ENCODE measurements around the gene TUBB1. TPM values are rescaled to one million over a fixed set of nuclear protein-coding genes. Genes with fewer than 3 reads are reported as not detected.

Gene TUBB1
- total RNA-seq, 1 experiment from 2014 or later, result not detected

- Histone ChIP-seq H3K4me3 (ENCODE audit: insufficient read depth, low read depth, low read length) (no peak overlapping the region), H3K36me3 (replicated peaks; ENCODE audit: control insufficient read depth, insufficient read depth, low read length) (no peaks in the 10 kb centered on the region), H3K27me3 (ENCODE audit: control insufficient read depth, insufficient read depth, low read length) (peaks cover 3% of the 10 kb centered on the region; the same call in 1 of the 2 replicates)
- no peak for DNase-seq
Measured at GRCh38 chr20:59074456-59074855, 55.2 kb downstream of the TUBB1 start.

DNA sequence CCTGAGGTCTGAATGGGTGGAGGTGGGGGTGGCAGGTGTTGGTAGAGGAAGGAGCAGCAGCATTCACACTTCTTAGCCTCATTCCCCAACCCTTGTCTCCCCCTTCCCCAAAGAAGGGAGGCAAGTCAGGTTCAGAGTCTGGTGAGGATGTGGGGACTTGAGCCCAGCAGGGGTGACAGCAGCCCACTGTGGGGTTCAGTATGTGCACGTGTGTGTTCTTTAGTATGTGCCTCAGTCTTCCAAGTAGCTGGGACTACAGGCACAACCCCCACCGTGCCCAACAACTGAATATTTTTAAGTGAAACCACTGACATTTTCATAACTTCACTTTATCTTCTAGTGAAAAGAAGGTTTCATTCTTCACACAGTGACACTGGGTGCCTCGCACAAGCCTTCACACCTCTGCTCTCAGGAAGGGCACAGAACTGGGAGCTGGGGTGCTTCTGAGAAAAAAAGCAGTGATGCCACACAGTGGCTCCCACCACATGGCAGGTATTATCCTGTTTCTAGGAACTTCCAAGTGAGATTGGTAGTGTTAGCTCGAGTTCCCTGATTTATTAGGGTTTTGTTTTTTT lies 56.8 kb downstream of the TUBB1 start:
- Histone ChIP-seq H3K4me3 (ENCODE audit: insufficient read depth, low read depth, low read length) (no peak overlapping the region), H3K36me3 (replicated peaks; ENCODE audit: control insufficient read depth, insufficient read depth, low read length) (no peaks in the 10 kb centered on the region), H3K27me3 (ENCODE audit: control insufficient read depth, insufficient read depth, low read length) (peaks cover 3% of the 10 kb centered on the region; the same call in 1 of the 2 replicates)
- no peak for DNase-seq

Other genes starting within 250 kb of the TUBB1 start
- gene GNAS-AS1, start 168.5 kb upstream of the TUBB1 start, total RNA-seq (2014; rRNA removed; shearing (Covaris generic)), result 0.24 and 0.26 TPM in 2 replicates
- gene GNAS, start 166.7 kb upstream of the TUBB1 start, total RNA-seq (2014; rRNA removed; shearing (Covaris generic)), result 683 and 685 TPM in 2 replicates
- 36.8 and 39.8 TPM in 2 replicates for gene NELFCD, start 38.2 kb upstream of the TUBB1 start, total RNA-seq (2014; rRNA removed; shearing (Covaris generic))
- gene CTSZ, start 12.2 kb upstream of the TUBB1 start, total RNA-seq (2014; rRNA removed; shearing (Covaris generic)), result 12.9 and 19.7 TPM in 2 replicates
- 14.3 and 16.4 TPM in 2 replicates for gene ATP5F1E, start 12.9 kb downstream of the TUBB1 start, total RNA-seq (2014; rRNA removed; shearing (Covaris generic))
- 29.5 and 36.3 TPM in 2 replicates for gene PRELID3B, start 23.4 kb downstream of the TUBB1 start, total RNA-seq (2014; rRNA removed; shearing (Covaris generic))
- gene ZNF831, start 144.4 kb downstream of the TUBB1 start, total RNA-seq (2014; rRNA removed; shearing (Covaris generic)), result not detected in 2 replicates